Measurements from ENCODE around the gene CIRBP. TPM values are rescaled to one million over a fixed set of nuclear protein-coding genes. Genes with fewer than 3 reads are reported as not detected.

Gene CIRBP
- total RNA-seq, 1 donor from 2014 or later, result 192 TPM

DNA sequence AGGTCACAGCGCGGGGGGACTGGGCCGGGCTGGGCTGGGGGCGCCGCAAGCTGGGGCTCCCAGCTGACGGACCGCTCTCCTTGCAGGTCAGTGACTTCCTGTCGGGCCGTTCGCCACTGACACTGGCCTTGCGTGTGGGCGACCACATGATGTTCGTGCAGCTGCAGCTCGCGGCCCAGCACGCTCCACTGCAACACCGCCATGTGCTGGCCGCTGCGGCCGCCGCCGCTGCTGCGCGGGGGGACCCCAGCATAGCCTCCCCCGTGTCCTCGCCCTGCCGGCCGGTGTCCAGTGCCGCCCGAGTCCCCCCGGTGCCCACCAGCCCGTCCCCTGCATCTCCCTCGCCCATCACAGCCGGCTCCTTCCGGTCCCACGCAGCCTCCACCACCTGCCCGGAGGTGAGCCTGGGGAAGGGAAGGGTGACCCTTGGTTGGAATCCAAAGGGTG, 15.0 kb upstream of the CIRBP start:
- no peaks in the 10 kb centered on the region for H3K27me3 ChIP-seq
- H3K27ac ChIP-seq, result peak overlapping the region; percentile 100
- no peak for TF ChIP-seq POLR2A (IDR thresholded peaks at IDR 0.05)
- TF ChIP-seq, protein P1, sequence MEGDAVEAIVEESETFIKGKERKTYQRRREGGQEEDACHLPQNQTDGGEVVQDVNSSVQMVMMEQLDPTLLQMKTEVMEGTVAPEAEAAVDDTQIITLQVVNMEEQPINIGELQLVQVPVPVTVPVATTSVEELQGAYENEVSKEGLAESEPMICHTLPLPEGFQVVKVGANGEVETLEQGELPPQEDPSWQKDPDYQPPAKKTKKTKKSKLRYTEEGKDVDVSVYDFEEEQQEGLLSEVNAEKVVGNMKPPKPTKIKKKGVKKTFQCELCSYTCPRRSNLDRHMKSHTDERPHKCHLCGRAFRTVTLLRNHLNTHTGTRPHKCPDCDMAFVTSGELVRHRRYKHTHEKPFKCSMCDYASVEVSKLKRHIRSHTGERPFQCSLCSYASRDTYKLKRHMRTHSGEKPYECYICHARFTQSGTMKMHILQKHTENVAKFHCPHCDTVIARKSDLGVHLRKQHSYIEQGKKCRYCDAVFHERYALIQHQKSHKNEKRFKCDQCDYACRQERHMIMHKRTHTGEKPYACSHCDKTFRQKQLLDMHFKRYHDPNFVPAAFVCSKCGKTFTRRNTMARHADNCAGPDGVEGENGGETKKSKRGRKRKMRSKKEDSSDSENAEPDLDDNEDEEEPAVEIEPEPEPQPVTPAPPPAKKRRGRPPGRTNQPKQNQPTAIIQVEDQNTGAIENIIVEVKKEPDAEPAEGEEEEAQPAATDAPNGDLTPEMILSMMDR (IDR thresholded peaks at IDR 0.05), result no peak
- H3K4me3 ChIP-seq, result peak overlapping the region; percentile 79 to 85
- no peak for DNase-seq (ENCODE audit: extremely low spot score in 2 of 2)
- peaks cover 0 to 47% of the 10 kb centered on the region in 2 donors for H3K36me3 ChIP-seq
- H3K9me3 ChIP-seq, result no peaks in the 10 kb centered on the region
- intact Hi-C loops (cut with DNase I), result no loop called here
- peaks cover 70% of the 10 kb centered on the region for H3K4me1 ChIP-seq

DNA sequence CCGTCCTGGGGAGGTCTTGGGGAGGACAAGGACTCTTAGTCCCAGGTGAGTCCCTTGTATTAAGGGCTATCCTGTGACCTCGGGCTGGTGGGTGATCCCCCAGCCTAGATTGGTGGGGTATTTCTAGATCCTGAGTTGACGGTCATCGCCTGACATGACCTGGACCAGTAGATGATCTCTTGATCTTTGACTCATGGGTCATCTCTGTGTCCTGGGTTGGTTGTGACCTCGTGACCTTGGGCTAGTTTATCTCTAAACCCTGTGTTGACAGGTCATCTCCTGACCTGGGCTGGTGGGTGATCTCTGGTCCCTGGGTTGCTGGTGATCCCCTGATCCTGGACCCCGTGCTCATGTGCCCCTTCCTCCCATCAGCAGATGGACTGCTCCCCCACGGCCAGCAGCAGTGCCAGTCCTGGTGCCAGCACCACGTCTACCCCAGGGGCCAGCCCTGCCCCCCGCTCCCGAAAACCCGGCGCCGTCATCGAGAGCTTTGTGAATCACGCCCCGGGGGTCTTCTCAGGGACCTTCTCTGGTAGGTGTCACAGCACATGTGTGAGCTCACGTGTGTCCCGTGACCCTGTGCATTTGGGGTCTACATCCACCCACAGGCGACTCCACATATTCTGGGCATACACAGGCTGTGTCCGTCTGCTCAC, 14.5 kb upstream of the CIRBP start:
- no peak for DNase-seq (ENCODE audit: extremely low spot score in 2 of 2)
- TF ChIP-seq, protein P1 (IDR thresholded peaks at IDR 0.05), result no peak
- TF ChIP-seq POLR2A (IDR thresholded peaks at IDR 0.05) (no peak), POLR2AphosphoS5 (IDR thresholded peaks at IDR 0.05; ENCODE audit: insufficient read depth in 1 of 2, low read depth in 1 of 2) (no peak)
- peaks cover 75% of the 10 kb centered on the region for H3K4me1 ChIP-seq
- peak overlapping the region; percentile 100 for H3K27ac ChIP-seq
- intact Hi-C loops (cut with DNase I), result no loop called here
- peak overlapping the region in 1 of 2 donors; percentile 85 for H3K4me3 ChIP-seq
- H3K9me3 ChIP-seq, result no peaks in the 10 kb centered on the region
- H3K36me3 ChIP-seq, result peaks cover 0 to 47% of the 10 kb centered on the region in 2 donors
- no peaks in the 10 kb centered on the region for H3K27me3 ChIP-seq

DNA sequence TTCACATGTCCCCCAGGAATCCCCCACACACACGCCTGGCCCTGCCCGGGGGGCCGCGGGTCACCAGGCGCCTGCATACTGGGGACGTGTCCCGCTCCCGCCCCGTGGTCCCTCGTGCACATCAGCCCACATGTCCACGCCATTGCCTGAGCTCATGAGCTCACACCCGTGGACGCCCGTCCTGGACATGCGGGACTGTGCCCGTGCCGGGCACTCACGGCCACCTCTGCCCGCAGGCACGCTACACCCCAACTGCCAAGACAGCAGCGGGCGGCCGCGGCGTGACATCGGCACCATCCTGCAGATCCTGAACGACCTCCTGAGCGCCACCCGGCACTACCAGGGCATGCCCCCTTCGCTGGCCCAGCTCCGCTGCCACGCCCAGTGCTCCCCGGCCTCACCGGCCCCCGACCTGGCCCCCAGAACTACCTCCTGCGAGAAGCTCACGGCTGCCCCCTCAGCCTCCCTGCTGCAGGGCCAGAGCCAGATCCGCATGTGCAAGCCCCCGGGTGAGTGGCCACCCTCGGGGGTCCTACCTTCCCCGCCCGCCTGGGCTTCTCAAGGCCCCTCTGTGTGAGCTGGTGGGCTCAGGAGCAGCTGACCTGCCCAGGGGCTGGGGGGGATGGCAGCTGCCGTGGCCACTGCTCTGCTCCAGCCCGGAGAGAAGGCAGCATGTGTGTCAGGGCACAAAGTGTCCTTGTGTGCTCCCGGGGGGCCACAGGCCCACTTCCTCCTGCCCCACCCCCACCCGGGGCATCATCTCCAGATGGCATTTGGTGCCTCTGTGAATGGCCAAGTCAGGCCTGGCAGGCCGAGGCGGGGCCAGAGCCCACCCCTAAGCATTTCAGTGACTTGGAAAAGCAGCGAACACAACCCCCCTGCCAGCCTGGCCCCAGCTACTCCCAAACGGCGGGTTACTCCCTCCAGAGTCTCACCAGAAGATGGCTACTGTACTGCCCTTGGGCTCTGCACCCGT, 13.7 kb upstream of the CIRBP start:
- Histone ChIP-seq H3K27ac (peak overlapping the region; percentile 100), H3K4me3 (no peak overlapping the region), H3K27me3 (no peaks in the 10 kb centered on the region), H3K36me3 (peaks cover 0 to 47% of the 10 kb centered on the region in 2 donors), H3K4me1 (peaks cover 83% of the 10 kb centered on the region), H3K9me3 (no peaks in the 10 kb centered on the region)
- DNase-seq (ENCODE audit: extremely low spot score in 2 of 2), result no peak
- peak in 1 of 2 donors; percentile 31 for TF ChIP-seq POLR2AphosphoS5 (IDR thresholded peaks at IDR 0.05; ENCODE audit: insufficient read depth in 1 of 2, low read depth in 1 of 2)
- TF ChIP-seq, protein P1 (IDR thresholded peaks at IDR 0.05), result no peak
- intact Hi-C loops (cut with DNase I), result no loop called here

DNA sequence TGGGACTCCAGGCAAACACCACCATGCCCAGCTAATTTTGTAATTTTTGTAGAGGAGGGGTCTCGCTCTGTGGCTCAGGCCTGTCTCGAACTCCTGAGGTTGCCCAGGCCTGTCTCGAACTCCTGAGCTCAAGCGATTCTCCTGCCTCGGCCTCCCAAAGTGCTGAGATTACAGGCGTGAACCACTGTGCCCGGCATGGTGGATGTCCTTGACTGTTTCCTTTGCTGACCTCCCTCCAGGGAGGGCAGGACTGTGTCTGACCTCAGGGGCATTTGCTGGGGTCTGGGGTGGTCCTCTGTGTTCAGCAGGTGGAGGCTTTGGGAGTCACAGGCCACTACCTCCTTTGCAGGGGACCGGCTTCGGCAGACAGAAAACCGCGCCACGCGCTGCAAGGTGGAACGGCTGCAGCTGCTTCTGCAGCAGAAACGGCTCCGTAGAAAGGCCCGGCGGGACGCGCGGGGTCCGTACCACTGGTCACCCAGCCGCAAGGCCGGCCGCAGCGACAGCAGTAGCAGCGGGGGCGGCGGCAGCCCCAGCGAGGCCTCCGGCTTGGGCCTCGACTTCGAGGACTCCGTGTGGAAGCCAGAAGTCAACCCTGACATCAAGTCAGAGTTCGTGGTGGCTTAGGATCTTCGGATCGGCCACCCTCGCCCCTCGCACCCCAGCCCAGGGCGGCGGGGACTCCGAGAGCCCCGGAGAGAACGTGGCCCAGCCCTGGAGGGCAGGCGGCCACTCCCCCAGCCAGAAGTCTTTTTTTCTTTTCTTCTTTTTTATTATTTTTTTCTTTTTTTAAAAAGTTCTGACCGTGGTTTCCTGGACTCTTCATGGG, 12.3 kb upstream of the CIRBP start:
- peak in 1 of 2 donors; percentile 54 for TF ChIP-seq POLR2AphosphoS5 (IDR thresholded peaks at IDR 0.05; ENCODE audit: insufficient read depth in 1 of 2, low read depth in 1 of 2)
- TF ChIP-seq, protein P1 (IDR thresholded peaks at IDR 0.05), result no peak
- H3K27me3 ChIP-seq, result no peaks in the 10 kb centered on the region
- H3K9me3 ChIP-seq, result no peaks in the 10 kb centered on the region
- peaks cover 87% of the 10 kb centered on the region for H3K4me1 ChIP-seq
- peak overlapping the region; percentile 97 for H3K27ac ChIP-seq
- intact Hi-C loops (cut with DNase I), result no loop called here
- no peak overlapping the region for H3K4me3 ChIP-seq
- H3K36me3 ChIP-seq, result peaks cover 0 to 47% of the 10 kb centered on the region in 2 donors
- no peak for DNase-seq (ENCODE audit: extremely low spot score in 2 of 2)

Data from vagina (tissue), 2 donors.